RWPE1 (cell line): ENCODE measurements around the gene FBXO7.

Source experiments
- CTCF ChIA-PET: fragments of 350-600 bp; sonication (Branson Sonifier 250); formaldehyde crosslinking; extraction: SDS; loops from one replicate; lab custom pipeline; 2021; lab: Yijun Ruan, JAX
- POLR2A ChIA-PET: fragments of 400-600 bp; formaldehyde crosslinking; extraction: SDS; loops from one replicate; lab custom pipeline; 2020; ENCODE audit warnings: antibody characterized with exemption; ENCODE audit not compliant: low non-redundant PET; lab: Yijun Ruan, JAX
- DNase-seq: peaks from one replicate; pipeline ENCODE4 v3.0.0; 2012; ENCODE audit warnings: low spot score
- H3K27ac ChIP-seq: fragments of 450-650 bp; 2 replicates; pipeline ENCODE4 v1.5.1; 2017
- CTCF ChIP-seq: fragments of 450-650 bp; conservative IDR thresholded peaks from 2 replicates; pipeline ENCODE4 v1.5.1; 2017; ENCODE audit warnings: low read depth, mild to moderate bottlenecking

FBXO7 gene

GRCh38 chr22:32542677-32543357 lies 68.2 kb downstream of the FBXO7 start:
- DNase-seq: no peak
- ChIA-PET CTCF (interaction anchor here (0.8 kb wide), 1 partner anchor 85 kb away, joined by 3 read pairs; no protein-coding TSS in a partner anchor), POLR2A (no interaction called here)
- no peak overlapping the region for H3K27ac ChIP-seq
- no peak for TF ChIP-seq CTCF

- TF ChIP-seq CTCF: no peak
- POLR2A ChIA-PET: no interaction called here
- CTCF ChIA-PET: no interaction called here
- no peak for DNase-seq
- no peak overlapping the region for H3K27ac ChIP-seq
Measured at GRCh38 chr22:32544953-32545558, 70.4 kb downstream of the FBXO7 start.

- H3K27ac ChIP-seq: no peak overlapping the region
- POLR2A ChIA-PET: no interaction called here
- no peak for DNase-seq
- no peak for TF ChIP-seq CTCF
- CTCF ChIA-PET: no interaction called here
Measured at GRCh38 chr22:32545801-32546200, 71.2 kb downstream of the FBXO7 start.

- ChIA-PET CTCF (no interaction called here), POLR2A (interaction anchor here (0.6 kb wide), 1 partner anchor 201 kb away, joined by 3 read pairs; no protein-coding TSS in a partner anchor)
- no peak for DNase-seq
- no peak for TF ChIP-seq CTCF
- H3K27ac ChIP-seq: no peak overlapping the region; the same call in 1 of the 2 replicates
Measured at GRCh38 chr22:32546496-32546895, 71.9 kb downstream of the FBXO7 start.

GRCh38 chr22:32546935-32547334 lies 72.3 kb downstream of the FBXO7 start:
- H3K27ac ChIP-seq: no peak overlapping the region; the same call in 1 of the 2 replicates
- CTCF ChIA-PET: no interaction called here
- POLR2A ChIA-PET: interaction anchor here (0.6 kb wide), 1 partner anchor 201 kb away, joined by 3 read pairs; no protein-coding TSS in a partner anchor
- DNase-seq: no peak
- TF ChIP-seq CTCF: no peak

- no peak for DNase-seq
- no peak for TF ChIP-seq CTCF
- CTCF ChIA-PET: no interaction called here
- H3K27ac ChIP-seq: no peak overlapping the region
- POLR2A ChIA-PET: no interaction called here
Measured at GRCh38 chr22:32548039-32548438, 73.4 kb downstream of the FBXO7 start.
